ENCODE data around the gene ZNF544.
A peak's percentile ranks its signal among the peaks of the same experiment; 100 is the strongest.

The ZNF544 gene

GRCh38 chr19:58228585-58229254, at the start of gene ZNF544:
Gene ZNF544 (plus strand): TSS chr19:58228914. CDS start chr19:58244024, 15,110 bp downstream.
- peak; percentile 67 for DNase-seq (ENCODE audit: low spot score)

GRCh38 chr19:58181902-58182576, 46.7 kb upstream of the ZNF544 start:
- DNase-seq (ENCODE audit: low spot score) = peak; percentile 57

GRCh38 chr19:58182577-58182988, 46.1 kb upstream of the ZNF544 start:
- DNase-seq (ENCODE audit: low spot score) = peak; percentile 96

- peak; percentile 95 for DNase-seq (ENCODE audit: low spot score)
Measured at GRCh38 chr19:58182989-58183816, 45.5 kb upstream of the ZNF544 start, which contains the start of gene ZNF274. Gene ZNF274 (plus strand): TSS chr19:58183061. CDS start chr19:58183966, 905 bp downstream.

DNA sequence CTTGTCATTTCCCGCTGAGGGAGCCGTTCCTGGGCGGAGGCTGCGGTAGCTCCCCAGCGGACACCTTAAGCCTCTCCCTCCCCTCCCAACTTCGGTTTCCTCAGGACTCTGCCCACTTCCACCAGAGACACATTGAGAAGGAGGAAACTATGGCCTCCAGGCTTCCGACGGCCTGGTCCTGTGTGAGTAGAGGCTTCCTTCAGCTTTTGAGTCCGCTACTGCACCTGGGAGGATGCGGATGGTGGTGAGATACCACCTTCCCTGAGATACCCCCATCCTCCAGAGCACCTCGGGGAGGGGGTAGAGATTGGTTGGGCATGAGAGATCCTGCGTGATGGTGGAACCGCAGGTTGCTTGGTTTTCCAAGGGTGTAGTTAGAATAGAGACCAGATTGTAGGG, 44.9 kb upstream of the ZNF544 start:
- no peak for DNase-seq (ENCODE audit: low spot score)

- DNase-seq (ENCODE audit: low spot score) = no peak
Measured at GRCh38 chr19:58196901-58197616, 31.7 kb upstream of the ZNF544 start.

- no peak for DNase-seq (ENCODE audit: low spot score)
Measured at GRCh38 chr19:58203814-58204475, 24.8 kb upstream of the ZNF544 start.

DNA sequence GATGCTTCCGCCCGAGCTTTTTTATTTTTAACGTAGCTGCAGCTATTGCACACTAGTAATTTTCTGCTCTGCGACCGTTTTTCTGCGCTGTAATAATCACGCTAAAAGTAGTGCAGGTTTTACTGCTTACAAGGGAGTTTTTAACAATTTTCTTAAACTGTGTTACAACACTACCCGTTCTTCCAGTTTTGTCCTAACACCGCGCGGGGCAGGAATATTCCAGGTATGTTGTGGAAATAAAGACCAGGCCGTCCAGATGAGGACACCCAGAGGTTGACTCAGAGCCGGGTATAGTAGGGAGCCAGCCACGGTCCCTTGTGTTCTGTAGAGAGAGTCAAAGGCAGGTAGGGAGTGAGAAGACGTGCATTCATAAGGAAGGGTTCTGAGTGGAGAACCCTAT, 24.1 kb upstream of the ZNF544 start:
- no peak for DNase-seq (ENCODE audit: low spot score)

DNA sequence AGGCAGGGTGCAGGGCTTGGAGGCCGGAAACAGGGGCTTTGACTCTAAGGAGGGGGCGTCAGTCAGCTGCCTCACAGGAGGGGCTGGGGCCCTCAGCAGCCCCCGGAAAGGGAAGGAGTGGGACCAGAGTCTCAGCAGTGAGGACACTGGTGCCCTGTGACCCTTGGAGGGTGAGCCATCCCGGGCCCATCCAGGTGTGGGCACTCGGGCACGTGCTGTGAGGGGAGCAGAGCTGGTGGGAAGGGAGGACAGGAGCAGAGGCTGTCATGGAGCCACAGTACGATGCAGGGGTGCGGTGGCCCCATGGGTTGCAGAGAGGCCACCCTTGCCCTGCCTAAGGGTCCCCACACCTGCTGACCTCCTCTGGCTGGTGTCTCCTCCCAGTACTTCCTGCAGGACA, 19.1 kb upstream of the ZNF544 start:
- no peak for DNase-seq (ENCODE audit: low spot score)

DNA sequence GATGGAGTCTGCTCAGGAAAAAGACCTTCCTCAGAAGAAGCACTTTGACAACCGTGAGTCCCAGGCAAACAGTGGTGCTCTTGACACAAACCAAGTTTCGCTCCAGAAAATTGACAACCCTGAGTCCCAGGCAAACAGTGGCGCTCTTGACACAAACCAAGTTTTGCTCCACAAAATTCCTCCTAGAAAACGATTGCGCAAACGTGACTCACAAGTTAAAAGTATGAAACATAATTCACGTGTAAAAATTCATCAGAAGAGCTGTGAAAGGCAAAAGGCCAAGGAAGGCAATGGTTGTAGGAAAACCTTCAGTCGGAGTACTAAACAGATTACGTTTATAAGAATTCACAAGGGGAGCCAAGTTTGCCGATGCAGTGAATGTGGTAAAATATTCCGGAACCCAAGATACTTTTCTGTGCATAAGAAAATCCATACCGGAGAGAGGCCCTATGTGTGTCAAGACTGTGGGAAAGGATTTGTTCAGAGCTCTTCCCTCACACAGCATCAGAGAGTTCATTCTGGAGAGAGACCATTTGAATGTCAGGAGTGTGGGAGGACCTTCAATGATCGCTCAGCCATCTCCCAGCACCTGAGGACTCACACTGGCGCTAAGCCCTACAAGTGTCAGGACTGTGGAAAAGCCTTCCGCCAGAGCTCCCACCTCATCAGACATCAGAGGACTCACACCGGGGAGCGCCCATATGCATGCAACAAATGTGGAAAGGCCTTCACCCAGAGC, 16.2 kb upstream of the ZNF544 start:
- no peak for DNase-seq (ENCODE audit: low spot score)

GRCh38 chr19:58213075-58213369, 15.7 kb upstream of the ZNF544 start:
- no peak for DNase-seq (ENCODE audit: low spot score)

DNA sequence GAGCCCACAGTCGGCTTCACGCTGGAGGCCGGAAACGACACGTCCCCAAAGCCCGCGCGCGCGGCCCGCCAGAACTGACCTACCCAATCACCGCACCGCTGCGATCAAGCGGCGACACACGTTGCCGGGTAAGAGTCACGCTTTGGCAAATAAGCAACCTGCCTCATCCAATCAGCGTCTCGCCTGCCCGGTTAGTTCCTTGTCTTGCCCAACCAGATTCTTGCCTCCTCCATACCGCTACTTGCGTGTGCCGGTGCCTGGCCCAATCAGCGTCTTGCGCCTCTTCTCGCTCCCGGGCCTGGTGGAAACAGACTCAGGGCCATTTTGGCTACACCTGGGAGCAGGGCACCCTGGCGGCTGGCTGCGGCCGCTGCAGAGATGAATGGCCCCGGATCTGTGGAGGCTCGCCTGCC, 11.6 kb upstream of the ZNF544 start:
- DNase-seq (ENCODE audit: low spot score) = no peak

- DNase-seq (ENCODE audit: low spot score) = no peak
Measured at GRCh38 chr19:58217607-58218391, 10.9 kb upstream of the ZNF544 start.

- DNase-seq (ENCODE audit: low spot score) = no peak
Measured at GRCh38 chr19:58218899-58219298, 9.8 kb upstream of the ZNF544 start.

DNA sequence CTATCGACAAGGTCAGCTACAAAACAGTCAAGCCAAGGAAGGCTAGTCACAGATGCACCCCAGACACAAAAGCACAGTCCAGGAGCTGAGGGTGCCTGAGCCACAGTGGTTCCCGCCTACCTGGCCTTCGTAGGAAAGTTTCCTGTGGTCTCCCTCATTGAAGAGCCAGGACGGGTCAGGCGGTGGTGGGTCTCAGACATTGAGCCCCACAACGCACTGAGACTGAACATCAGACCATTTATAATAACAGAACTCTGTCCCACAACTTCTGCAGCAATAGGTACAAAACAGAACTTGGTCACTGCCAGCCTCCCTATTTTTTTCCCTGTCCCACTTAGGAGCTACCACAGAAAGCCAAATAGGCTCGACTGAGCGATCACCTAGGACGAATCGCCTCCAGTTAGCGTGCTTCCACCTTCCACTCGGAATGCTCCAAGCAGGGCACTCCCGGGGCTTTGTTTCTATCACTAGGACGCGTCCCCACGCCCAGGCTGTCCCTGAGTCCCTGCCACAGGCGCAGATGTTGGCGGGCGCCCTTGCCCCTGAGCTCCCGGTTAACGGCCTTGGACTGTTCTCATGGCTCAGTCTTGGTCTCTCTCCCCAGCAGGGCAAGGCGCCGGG, 640 bp upstream of the ZNF544 start:
- DNase-seq (ENCODE audit: low spot score) = no peak

DNA sequence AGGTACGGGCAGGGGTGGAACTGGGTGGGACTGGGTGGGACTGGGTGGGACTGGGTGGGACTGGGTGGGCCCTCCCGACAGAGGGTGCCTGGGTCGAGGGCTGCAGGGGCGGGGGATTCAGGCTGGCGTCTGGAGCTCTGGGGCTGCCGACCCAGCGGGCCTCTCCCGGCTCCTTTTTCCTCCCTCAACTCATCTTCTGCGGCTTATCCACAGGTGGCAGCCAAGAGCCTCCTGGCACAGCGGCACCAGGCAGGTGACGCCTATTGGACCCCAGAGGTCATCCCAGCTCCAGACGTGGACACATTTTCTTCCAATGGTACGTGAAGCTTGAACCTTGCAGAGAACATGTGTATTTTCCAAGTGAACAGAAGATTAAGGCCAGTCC, 533 bp downstream of the ZNF544 start:
- peak; percentile 17 for DNase-seq (ENCODE audit: low spot score)

GRCh38 chr19:58237324-58237723, 8.6 kb downstream of the ZNF544 start:
- no peak for DNase-seq (ENCODE audit: low spot score)

DNA sequence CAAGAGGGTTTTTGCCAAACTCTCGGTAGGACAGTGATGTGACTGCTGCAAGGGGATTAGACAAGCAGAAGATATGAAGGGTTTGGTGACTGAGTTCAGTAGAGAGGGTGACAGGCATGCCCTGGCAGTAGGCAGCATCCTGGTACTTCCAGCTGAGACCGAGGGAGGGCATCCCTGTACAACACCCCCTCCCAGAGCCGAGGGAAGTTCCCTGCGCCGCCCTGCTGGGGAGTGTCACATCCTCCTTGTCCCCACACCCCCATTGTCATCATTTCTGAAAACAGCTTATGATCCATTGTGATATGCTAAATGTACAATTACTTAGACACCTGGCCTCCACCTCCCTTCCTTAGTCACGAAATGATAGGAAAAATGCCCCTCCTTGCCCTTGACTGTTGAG, 14.6 kb downstream of the ZNF544 start:
- DNase-seq (ENCODE audit: low spot score) = no peak

- no peak for DNase-seq (ENCODE audit: low spot score)
Measured at GRCh38 chr19:58248886-58249285, 20.2 kb downstream of the ZNF544 start.
